GM18868 (cell line): Measurements from ENCODE around the gene GPR17.

ENCODE experiments used
- ATAC-seq: cut with Tn5 transposase; IDR thresholded peaks from one replicate; pipeline ENCODE4 v1.9.1; 2021; ENCODE audit warnings: mild to moderate bottlenecking, moderate library complexity; ENCODE audit not compliant: unreplicated experiment

Gene GPR17

DNA sequence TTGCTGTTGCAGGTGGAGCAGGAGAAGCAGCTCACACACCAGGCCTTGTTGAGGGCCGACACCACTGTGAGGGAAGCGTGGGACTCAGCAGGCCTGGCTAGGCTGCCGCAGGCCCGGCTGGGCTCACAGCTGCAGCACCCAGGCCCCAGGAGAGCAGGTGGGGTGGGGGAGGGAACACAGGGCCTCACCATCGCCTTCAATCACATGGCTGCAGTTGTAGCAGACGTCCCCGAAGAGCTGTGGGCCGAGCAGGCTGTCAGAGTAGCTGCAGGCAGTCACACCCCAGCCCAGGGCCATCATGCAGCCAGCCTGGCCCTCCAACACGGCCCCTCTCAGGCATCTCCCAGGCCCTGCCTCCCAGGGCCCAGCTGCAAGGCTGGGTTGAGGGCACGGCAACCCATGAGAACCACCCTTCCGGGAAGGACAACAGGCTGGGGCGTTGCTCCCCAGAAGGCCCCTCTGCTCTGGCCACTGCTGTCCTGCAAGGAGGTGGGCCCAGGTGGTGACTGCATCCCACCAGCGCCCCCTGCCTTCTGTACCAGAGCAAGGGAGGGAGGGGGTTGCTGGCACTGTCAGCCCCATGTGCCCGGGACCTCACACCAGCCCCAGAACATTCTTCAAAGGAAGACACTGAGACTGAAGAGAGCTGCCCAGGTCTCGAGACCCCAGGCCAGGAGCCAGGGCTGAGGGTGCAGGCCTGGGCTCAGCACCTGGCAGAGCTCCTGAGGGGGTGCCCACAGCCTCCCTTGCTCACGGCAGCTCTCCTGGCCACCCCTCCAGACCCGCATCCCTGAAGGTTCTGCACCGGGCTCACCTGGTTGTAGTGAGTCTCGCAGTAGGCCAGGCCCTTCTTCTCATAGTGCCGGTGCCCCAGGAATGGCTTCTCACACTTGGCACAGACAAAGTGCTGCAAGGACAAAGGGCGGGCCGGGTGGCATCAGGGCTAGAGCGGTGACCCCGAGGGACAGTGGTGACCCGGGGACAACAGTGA is 5.6 kb upstream of the GPR17 start:
- peak; percentile 67 for ATAC-seq

DNA sequence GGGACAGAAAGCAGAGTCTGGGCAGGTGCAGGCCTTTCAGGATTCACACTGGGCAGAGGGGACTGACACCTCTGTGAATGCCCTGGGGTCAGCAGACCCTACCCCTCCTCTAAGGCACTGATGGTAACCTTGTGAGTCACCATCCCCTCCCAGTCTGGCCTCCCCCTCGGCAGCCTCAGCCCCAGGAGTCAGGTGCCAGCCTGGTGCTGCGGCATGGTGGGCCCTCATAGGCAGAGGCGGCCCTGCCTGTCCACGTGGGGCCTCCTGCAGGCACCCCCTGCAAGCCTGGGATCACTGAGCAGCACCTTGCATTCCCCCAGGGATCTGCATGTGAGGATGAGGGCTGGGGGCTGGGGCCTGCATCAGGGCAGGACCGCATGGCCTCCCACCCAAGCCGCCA is 4.8 kb upstream of the GPR17 start:
- no peak for ATAC-seq

DNA sequence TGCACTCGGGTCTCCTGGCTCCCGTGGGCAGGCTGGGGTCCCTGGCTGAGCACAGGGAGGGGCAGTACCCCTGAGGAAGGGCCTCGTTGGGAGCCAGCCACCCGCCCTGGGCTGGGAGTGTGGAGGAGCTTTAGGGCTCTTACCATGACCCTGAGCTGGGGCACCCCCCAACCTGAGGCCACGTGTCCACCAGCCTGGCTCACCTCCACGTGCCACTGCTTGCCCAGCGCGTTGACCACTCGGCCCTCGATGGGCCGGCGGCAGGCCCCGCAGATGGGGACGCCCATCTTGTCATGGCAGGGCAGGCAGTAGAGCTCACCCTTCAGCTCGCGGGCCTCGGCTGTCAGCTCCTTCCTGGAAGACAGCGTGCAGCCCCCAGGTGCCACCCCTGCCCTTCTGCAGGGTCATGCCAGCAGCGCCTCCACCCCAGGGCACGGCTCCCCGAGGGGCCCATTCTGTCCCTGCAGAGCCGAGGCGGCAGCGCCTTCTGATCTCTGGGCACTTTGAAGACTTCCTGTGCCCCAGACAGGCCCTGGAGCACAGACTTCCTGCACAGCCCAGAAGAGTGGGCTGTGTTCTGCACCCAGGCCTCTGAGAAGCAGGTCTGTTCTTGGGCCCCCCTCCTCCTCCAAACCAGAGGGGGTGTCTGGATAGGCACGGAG is 4.0 kb upstream of the GPR17 start:
- no peak for ATAC-seq

DNA sequence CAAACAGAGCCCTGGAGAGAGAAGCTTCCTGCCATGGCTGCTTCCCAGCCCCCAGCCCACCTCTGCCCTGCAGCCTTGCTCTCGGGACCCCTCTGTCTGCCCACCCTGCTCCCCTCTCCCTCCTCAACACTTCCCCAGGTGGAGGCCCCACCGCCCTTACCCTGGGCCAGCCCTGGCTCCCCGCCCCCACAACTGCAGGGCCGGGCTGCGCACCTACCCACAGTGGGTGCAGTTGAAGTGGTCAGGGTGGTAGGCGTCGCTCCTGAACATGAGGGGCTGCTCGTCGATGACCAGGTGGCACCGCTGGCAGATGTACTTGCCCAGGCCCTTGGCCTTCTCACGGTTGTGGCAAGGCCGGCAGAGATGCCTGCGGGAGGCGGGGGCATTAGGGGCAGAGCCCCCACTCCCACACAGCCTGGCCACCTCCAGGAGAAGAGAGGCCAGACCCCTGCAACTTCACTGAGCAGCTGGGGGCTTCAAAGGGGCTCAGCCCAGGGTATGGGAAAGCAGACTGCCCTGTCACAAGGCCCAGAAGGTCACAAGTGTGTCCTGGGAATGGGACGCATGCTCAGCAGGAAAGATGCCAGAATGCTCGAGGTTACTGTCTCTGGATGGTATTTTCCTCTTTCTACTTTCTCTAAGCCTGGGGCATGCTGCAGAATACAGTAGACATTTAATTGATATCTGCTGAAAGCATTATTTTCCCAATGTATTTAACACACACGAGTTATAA is 3.1 kb upstream of the GPR17 start:
- no peak for ATAC-seq

DNA sequence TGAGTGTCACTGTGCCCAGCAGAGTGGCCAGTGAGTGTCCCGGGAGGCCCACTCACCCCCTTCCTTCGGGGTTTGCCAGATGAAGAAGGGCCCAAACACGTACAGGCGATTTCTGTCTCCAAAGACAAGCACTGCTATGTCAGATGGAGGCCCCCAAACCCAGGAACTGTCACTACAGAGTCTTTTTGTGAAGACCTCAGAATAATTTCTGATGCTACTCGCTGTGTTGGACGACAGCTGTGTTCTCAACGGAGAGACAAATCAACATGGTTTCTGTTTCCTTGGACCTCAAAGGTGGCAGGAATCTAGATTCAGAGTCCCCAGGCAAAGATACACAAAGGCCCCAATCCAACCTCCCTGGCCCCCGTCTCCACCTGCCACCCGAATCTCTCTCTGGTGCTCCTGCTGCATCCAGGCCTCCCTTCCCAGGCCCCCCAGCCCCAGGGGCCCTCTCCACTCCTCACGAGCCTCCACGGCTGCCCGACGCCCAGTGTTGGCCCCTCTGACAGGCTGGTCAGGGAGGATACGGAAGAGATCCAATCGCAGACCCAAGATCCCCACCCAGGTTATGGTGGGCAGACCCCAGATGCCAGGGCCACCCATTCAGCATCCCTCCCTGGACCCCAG is 2.4 kb upstream of the GPR17 start:
- ATAC-seq, result no peak

DNA sequence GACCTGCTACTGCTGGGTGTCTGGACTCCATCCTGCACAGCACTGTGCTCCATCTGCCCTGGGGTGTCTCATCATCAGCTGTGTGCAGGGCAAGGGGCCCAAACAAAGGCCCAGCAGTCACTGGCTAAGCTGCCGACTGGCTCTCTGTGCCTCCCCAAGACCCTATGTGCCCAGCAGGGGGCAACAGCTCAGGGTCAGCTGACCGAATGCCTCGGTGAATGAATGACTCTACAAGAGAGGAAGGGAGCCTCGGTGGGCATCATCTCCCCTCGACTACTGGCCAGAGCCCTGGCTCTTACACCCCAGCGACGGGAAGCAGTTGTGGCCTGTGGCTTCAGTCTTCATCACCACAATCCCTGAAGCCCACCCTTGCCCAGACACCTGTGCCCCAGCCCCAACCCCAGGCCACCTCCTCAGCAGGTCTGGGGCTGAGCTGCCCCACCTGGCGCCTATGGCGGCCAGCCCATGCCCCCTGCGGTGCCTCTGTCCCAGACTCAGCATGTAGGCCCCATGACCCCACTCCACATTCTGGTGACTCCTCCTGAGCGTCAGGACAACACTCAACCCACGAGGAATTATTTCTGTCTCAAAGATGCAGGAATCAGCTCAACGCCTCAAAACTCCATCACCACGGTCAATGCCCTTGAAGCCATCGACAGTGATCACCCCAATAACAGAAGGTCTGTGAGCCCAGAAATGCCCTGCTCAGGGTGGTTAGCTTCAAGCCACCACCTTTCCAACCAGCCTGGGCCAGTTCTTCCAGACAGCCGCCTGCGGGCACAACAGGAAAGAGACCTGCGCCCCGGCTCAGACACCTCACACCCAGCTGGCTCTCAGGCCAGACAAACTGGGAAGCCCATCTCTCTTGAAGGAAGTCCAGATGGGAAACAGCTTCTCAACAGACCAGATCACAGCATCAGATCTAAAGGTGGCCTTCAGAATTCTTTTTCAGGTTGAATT is 1.6 kb upstream of the GPR17 start:
- ATAC-seq, result no peak

DNA sequence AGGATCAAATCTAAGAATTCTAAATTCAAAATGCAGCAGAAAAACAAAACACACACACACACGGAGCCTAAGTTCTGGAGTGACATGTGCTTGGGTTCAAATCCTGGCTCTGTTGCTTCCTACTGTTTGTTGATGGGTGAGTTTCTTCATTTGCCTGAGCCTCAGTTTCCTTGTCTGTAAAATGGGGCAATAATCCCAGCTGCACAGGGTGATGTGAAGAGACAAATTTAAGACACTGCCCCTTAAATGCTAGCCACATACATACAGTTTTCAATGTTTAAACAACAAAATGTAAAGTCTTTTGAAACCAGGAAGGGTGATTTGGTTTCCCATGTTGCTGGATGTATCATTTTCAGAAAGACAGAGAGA is 943 bp upstream of the GPR17 start:
- ATAC-seq, result no peak

DNA sequence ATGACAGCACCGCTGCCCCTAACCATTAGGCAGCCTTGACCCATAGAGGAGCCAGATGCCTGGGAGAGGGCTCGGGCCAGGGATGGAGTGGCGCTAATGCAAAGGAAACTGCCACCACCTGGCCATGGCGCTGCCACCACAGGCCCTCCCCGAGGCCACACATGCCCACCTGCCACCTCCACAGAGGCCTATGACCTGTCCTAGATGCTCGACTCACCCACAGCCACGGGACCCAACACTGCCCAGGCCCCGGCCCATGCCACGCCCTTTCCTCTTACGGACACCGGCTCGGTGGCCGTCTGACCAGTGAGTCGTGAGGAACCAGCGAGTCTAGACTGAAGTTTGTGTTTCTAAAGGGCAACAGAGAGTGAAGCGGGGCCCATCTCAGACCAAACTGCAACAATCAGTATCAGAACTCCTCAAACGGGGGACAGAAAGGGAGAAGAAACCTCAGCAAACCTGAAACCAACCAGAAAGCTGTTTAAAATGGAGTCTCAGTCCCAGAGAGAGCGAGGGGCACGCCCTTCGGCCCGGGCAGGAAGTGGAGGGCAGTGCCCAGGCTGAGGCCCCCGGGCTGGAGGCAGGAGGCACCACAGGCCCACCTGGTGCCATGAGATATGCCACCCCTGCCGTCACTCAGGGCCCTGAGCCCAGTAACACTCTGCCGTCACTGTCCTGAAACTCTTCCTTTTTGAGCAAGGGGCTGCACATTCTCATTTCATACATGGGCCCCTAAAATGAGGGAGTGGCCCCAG is 711 bp downstream of the GPR17 start:
- ATAC-seq, result no peak

DNA sequence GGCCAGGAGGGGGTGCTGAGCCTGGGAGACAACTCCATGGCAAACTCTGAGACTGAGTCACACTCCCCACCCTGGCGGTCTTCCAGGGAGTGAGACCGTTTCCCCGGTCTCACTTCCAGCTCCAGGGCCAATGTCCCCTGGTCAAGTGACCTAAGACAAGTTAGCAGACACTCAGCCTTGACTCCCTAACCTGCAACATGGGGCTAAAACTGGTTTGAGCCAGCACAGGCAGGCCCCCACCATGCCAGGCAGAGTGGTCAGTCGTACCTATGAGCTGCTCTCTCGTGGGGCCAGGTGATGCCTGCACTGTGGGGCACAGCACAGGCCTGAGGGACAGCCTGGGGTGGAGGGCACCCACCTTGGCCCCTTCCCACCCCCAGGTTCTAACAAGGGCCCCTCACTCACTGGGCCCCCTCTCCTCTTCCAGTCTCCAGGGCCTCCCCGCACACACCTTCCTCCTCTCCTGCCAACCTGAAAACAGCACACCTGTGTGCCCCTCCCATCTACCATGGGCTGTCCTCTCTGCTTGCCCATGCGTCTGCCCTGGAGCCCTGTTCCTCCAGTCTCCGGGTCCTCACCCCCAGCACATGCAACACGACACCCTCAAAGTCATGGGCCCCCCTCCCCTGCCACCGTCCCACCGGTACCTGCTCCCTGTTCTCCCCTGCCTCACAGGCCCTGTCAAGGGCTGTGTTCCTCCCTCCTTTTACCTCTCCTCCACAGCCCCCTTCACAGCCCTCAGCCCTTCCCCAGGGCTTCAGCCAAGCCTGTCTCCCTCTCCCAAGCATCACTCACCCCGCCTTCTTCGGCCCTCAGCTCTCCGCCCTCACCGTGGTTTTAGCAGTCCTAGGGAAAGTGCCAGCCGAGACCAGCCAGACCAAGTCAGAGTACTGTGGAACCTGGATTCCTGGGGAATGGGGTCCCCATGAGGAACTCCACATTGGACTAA is 1.6 kb downstream of the GPR17 start:
- ATAC-seq, result no peak

DNA sequence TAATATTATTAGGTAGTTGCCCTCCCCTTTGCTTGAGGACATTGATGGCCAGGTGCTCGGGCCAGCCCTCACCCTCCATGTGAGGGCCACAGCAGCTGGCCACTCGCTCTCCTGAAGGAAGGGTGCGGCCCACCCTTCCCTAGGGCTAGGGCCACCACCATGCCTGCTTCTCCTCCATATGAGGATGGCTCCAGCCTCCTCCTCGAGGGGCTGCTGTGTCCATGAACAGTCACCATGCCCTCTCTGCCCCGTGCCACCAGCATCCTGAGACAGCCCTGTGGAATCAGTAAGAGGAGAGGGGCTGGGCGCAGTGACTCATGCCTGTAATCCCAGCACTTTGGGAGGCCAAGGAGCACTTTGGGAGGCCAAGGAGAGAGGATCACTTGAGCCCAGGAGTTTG is 2.4 kb downstream of the GPR17 start:
- no peak for ATAC-seq

DNA sequence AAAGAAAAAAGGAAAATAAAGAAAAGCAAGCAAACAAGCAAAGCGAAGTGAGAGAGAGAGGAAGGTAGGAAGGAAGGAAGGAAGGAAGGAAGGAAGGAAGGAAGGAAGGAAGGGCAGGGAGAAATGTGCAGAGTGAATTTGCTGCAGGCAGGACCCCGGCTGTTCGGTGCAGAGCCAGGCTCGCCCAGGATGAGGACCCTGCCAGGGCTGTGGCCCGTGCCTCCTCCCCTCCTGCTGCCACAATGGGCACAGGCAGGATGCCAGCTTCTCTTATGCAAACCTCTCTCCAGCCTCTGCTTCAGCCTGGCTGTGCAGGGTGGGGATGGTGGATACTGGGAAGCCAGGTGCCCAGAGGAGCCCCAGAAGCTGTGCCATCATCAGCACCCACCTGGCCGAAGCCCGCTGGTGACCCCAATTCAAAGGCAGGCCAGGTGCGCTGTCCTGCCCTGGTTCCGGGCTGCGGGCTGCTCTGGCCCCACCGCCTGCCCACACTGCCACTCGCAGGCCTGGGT is 3.2 kb downstream of the GPR17 start:
- ATAC-seq, result no peak

DNA sequence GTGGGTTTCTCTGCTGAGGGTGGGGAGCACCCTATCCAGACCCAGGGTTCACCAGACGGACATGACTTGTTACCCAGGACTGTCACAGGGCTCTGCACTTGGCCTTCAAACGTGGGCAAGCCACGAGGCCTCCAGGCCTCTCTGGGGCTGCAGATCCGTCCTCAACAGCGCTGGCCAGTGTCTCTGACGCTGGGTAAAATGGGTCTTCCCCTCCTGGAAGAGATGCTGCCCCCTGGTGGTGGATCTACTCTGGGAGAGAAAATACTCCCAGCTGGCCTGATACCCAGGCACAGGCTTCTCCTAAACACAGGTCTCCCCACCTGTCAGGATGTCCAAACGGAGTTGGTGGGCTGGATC is 3.7 kb downstream of the GPR17 start:
- peak; percentile 76 for ATAC-seq

DNA sequence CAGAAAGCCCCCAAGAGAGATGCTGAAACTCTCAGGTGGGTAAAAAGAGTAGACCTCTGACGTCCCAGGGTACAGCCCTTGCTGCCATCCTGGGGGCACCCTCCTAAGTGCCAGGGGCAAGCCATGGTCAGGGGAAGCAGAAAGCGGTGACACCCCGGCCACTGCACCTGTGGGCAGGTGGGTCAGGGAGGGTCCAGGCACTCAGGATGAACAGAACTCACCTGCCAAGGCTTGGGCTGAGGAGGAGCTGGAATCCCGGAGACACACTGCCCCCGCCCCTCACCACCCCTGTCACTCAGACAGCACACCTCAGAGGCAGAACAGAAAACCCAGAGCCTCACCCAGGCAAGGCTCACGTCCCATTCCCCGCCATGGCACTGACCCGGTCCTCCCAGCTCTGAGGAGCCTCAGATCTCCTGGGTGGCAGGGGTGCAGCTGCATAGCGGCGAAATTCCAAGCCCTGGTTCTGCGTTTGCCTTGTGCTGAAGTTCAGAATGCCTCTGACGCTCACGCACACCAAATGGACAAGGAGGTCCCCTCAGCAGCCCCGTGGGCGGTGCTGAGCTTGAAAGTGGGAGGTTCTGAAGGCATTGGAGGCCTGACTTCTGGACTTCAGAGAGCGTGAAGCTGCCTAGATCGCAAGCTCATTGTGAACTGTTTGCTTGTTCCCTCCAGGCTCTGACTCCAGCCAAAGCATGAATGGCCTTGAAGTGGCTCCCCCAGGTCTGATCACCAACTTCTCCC is 4.3 kb downstream of the GPR17 start:
- peak; percentile 18 for ATAC-seq

DNA sequence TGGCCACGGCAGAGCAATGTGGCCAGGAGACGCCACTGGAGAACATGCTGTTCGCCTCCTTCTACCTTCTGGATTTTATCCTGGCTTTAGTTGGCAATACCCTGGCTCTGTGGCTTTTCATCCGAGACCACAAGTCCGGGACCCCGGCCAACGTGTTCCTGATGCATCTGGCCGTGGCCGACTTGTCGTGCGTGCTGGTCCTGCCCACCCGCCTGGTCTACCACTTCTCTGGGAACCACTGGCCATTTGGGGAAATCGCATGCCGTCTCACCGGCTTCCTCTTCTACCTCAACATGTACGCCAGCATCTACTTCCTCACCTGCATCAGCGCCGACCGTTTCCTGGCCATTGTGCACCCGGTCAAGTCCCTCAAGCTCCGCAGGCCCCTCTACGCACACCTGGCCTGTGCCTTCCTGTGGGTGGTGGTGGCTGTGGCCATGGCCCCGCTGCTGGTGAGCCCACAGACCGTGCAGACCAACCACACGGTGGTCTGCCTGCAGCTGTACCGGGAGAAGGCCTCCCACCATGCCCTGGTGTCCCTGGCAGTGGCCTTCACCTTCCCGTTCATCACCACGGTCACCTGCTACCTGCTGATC is 4.9 kb downstream of the GPR17 start:
- no peak for ATAC-seq

DNA sequence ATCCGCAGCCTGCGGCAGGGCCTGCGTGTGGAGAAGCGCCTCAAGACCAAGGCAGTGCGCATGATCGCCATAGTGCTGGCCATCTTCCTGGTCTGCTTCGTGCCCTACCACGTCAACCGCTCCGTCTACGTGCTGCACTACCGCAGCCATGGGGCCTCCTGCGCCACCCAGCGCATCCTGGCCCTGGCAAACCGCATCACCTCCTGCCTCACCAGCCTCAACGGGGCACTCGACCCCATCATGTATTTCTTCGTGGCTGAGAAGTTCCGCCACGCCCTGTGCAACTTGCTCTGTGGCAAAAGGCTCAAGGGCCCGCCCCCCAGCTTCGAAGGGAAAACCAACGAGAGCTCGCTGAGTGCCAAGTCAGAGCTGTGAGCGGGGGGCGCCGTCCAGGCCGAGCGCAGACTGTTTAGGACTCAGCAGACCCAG is 5.4 kb downstream of the GPR17 start:
- ATAC-seq, result no peak

DNA sequence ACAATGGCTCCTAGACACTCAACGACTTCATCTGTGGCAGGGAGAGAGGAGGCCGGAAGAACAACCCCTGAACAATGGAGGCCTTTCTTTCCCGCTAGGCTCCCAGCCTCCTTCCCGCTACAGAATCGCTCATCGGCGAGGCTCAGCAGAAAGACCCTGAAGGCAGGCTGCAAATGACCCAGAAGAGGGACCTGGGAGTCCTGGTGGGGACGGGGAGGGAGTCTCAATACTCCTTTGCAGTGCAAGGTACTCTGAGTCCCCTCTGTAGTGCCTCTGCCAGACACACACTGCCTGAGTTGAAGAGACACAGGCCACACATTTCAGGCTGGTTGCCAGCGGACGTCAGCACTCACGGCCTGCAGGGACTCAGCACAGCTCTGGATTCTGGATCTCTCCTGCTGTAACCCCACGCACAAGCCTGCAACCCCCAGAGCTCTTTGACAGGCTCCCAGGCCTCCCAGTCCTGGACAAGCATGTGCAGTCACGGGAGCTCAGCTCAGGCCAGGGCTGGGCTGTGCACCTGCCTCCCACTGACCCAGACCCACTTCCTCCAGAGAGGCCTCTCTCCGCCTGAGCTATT is 6.1 kb downstream of the GPR17 start:
- no peak for ATAC-seq
